ENCODE data around the gene TBXAS1.

GRCh38 chr7:139937715-139938114 lies 108.7 kb downstream of the TBXAS1 start:
- TF ChIP-seq POLR2A (IDR thresholded peaks at IDR 0.05) (no peak), CTCF (IDR thresholded peaks at IDR 0.05) (no peak)

All from heart left ventricle (tissue), 13 donors.